Measurements from ENCODE around the gene ACTN2.

ACTN2 gene

GRCh38 chr1:236812334-236813030, 126.2 kb downstream of the ACTN2 start:
- DNase-seq (ENCODE audit: low read depth in 1 of 2, low spot score in 1 of 2) = no peak
